HuH-7.5 (cell line): ENCODE results near the gene CAPN14.
"Not testable (repeated sequence)": the region's sequence is repeated elsewhere in the genome, so short reads cannot be mapped to it uniquely, and the experiment has no call there.

Experiments used
- DNase-seq: peaks from one replicate; pipeline ENCODE4 v3.0.0; 2011; ENCODE audit warnings: low spot score

CAPN14 gene

DNA sequence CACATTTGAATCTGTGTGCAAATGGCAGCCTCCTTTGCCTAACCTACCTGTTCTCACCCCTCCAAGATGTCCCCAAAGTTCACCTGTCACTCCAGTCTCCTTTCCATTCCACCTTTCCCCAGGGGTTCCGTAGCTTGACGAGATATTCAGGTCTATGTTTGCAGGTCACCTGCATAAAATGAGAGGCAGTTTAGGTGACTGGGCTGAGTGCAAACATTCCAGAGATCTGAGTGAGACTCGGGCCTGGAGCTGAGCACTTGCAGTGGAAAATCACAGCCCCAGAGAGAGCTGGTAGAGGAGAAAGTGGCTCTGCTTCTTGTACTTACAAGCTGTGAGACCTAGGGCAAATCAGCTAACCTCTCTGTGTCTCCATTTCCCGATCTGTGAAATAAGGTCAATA, 20.1 kb downstream of the CAPN14 start:
- no peak for DNase-seq

DNA sequence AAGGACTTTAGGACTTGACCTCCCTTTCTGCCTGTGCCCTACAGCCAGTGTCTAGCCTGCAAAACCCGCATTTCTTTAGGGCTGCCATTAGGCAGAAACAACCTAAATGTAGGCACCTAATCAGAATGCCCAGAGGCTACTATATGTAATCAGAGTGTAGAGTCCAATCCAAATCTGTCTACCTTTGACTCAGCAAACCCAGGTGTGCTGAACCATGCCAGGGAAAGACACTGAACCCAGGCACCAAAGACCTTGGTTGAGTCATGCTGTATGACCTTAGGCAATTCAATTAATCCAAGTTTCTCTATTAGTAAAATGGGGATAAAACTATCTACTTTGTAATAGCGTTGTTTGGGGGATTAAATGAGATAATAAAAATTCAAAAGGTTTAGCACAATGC, 20.7 kb downstream of the CAPN14 start:
- DNase-seq: no peak

DNA sequence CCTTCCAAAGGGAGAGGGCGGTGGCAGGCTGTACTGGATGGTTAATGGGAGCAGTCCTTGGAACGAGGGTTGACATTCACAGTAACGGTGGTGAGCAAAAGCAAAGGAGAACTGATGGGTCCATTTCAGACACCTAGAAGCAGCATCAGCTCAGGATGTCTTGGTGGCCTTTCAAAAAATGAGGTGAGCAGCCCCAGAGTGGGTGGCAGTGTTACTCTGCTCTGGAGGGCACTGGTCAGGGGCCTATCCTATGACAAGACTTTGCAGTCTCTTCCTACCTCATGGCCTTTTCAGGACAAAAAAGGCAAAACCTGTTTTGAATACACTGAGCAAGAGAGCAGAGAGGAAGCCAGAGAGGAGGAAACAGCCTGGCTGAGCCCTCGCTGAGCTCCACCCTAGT, 23.5 kb downstream of the CAPN14 start:
- no peak for DNase-seq

GRCh38 chr2:31192851-31193392, 24.4 kb downstream of the CAPN14 start:
- DNase-seq: no peak

GRCh38 chr2:31192396-31192795, 24.9 kb downstream of the CAPN14 start:
- DNase-seq: no peak

DNA sequence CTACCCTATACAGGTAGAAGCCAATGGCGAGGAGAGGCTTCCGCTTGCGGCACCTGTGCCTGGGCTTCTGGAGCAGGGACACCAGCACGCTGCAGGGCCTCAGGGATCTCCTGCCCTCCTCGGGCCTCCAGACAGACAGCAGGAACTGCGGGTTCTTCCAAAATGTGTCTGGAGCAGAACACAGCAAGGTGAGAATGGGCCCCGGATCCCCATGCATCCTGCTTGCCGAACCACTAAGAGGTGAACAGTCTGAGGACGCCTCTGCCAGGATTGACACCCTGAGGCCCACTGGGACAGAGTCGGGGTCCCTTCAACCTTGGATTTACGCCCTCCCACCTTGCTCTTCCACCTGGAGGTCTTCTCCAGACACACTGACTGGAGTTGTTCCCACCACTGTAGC, 25.4 kb downstream of the CAPN14 start:
- no peak for DNase-seq

GRCh38 chr2:31190188-31190587, 27.1 kb downstream of the CAPN14 start:
- DNase-seq: no peak

GRCh38 chr2:31189141-31189540, 28.2 kb downstream of the CAPN14 start:
- no peak for DNase-seq

- DNase-seq: no peak
Observed at GRCh38 chr2:31188131-31188530, 29.2 kb downstream of the CAPN14 start.

- no peak for DNase-seq
Observed at GRCh38 chr2:31187166-31187565, 30.1 kb downstream of the CAPN14 start.

- DNase-seq: not testable (repeated sequence)
Observed at GRCh38 chr2:31183973-31184372, 33.3 kb downstream of the CAPN14 start.

GRCh38 chr2:31176742-31177141, 40.6 kb downstream of the CAPN14 start:
- DNase-seq: no peak

- no peak for DNase-seq
Observed at GRCh38 chr2:31171142-31171541, 46.2 kb downstream of the CAPN14 start.

- peak; percentile 59 for DNase-seq
Observed at GRCh38 chr2:31170071-31170698, 47.1 kb downstream of the CAPN14 start.

GRCh38 chr2:31168291-31168690, 49.0 kb downstream of the CAPN14 start:
- no peak for DNase-seq

GRCh38 chr2:31166925-31167324, 50.4 kb downstream of the CAPN14 start:
- DNase-seq: no peak

DNA sequence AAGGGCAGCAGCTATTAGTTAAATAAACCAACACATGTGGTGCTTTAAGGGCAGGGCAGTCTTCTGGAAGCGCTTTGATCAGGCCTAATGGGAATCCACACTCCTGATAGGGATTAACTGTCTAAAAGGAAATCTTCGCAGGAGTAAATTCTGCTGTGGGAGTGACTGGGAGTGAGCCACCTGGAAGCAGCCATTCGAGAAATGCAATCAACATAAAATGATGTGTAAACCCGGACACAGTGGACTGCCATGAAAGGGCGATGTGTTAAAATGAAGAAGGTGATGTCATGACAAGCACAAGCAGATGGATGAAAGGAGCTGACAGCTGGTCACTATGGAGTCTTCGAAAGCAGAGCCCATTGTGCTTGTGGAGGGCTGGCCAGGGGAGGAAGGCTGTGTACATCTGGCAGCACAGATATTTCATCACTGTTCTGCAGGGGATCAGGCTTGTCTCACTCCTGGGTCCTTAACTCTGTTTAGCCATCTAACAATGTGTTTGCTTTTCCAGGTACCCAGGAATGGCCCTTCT, 54.2 kb downstream of the CAPN14 start:
- DNase-seq: no peak

- no peak for DNase-seq
Observed at GRCh38 chr2:31161637-31162036, 55.7 kb downstream of the CAPN14 start.

DNA sequence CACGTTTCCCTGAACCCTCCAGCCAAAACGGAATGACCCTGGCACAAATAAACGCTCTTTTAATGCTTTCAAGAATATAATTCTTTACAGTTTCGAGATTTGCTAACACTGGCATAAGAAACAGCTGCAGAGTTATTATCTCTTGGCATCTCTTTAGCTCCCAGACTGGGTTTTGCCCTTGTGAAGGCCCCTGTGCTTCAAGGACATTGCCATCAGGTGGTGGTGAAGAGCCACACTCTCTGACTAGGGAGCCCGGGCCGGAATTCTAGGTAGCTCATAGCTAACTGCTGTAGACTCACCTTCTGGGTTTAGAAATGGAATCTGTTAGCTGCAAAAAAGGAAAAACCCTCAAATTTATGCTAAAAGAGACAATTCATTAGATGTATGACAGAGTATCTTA, 65.8 kb downstream of the CAPN14 start:
- no peak for DNase-seq

GRCh38 chr2:31150120-31150670, 67.1 kb downstream of the CAPN14 start:
- DNase-seq: no peak

GRCh38 chr2:31148514-31148913, 68.8 kb downstream of the CAPN14 start:
- no peak for DNase-seq

- no peak for DNase-seq
Observed at GRCh38 chr2:31147645-31148044, 69.7 kb downstream of the CAPN14 start.

- DNase-seq: no peak
Observed at GRCh38 chr2:31142110-31142509, 75.2 kb downstream of the CAPN14 start.
